Esophagus muscularis mucosa (tissue), 4 donors: ENCODE measurements around the gene DAPK2. TPM values are rescaled to one million over a fixed set of nuclear protein-coding genes. Genes with fewer than 3 reads are reported as not detected.
"Not testable (repeated sequence)": the region's sequence is repeated elsewhere in the genome, so short reads cannot be mapped to it uniquely, and the experiment has no call there.

ENCODE experiments used
- DNase-seq: peaks from one replicate; pipeline ENCODE4 v3.0.0-alpha.2; 2017; ENCODE audit errors: extremely low spot score
- H3K27ac ChIP-seq, 4 donors: fragments of 200-600 bp; sonication (generic); replicated peaks in 1 of 4; 1 replicate in 3 of 4; 2 replicates in 1 of 4; pipeline ENCODE4 v1.5.1; 2016 to 2019; ENCODE audit warnings: mild to moderate bottlenecking in 1 of 4
- H3K27me3 ChIP-seq, 4 donors: fragments of 200-600 bp; sonication (generic); one replicate each; pipeline versions ENCODE4 v1.5.1 to v1.6.0; 2016 to 2019
- H3K36me3 ChIP-seq, 4 donors: fragments of 200-600 bp; sonication (generic); one replicate each; pipeline ENCODE4 v1.5.1; 2016 to 2019
- H3K4me1 ChIP-seq, 4 donors: fragments of 200-600 bp; sonication (generic); one replicate each; pipeline ENCODE4 v1.5.1; 2016 to 2019
- H3K4me3 ChIP-seq, 4 donors: fragments of 200-600 bp; sonication (generic); 1 replicate in 2 of 4; 2 replicates in 2 of 4; pipeline ENCODE4 v1.5.1; 2016 to 2019; ENCODE audit warnings: mild to moderate bottlenecking in 4 of 4, moderate library complexity in 1 of 4
- H3K9me3 ChIP-seq, 4 donors: fragments of 200-600 bp; sonication (generic); 1 replicate in 3 of 4; 2 replicates in 1 of 4; pipeline ENCODE4 v1.5.1; 2016 to 2019
- CTCF ChIP-seq, 3 experiments: fragments of 200-600 bp in 2 of 3; fragments of 450-650 bp in 1 of 3; sonication (generic) in 2 of 3; IDR thresholded peaks; one replicate each; pipeline ENCODE4 v1.5.1; 2017 to 2019; ENCODE audit warnings: antibody characterized with exemption in 3 of 3, mild to moderate bottlenecking in 2 of 3, moderate library complexity in 1 of 3
- EP300 ChIP-seq: sonication (generic); formaldehyde crosslinking; IDR thresholded peaks from one replicate; pipeline ENCODE4 v1.6.1; 2017; ENCODE audit warnings: antibody characterized with exemption
- POLR2A ChIP-seq: fragments of 450-650 bp; IDR thresholded peaks from one replicate; pipeline ENCODE4 v1.6.1; 2017; ENCODE audit warnings: antibody characterized with exemption, moderate library complexity, mild to moderate bottlenecking, low read depth
- POLR2AphosphoS5 ChIP-seq, 2 donors: sonication (generic); formaldehyde crosslinking; IDR thresholded peaks; one replicate each; pipeline ENCODE4 v1.6.1; 2017; ENCODE audit warnings: antibody characterized with exemption in 2 of 2
- WGBS: methylation state at CpG from one replicate; pipeline ENCODE4 v1.1.5; 2018; 5-methylcytosine and 5-hydroxymethylcytosine counted together
- intact Hi-C: fragments of 100-400 bp; cut with DNase I; formaldehyde crosslinking; loops from one replicate; pipeline ENCODE4 v1.15.1; 2023
- total RNA-seq, 4 donors: library from RNA; depleted of rRNA; stranded (reverse); fragments of >200 nt; gene quantifications; one replicate each; pipeline versions ENCODE4 v1.1.0 to v1.2.1, GENCODE V29; 2016

The DAPK2 gene
- total RNA-seq, 4 donors from 2014 or later: 1.5 to 11.2 (median 7.3) TPM

GRCh38 chr15:63904042-63904441 is 142.2 kb downstream of the DAPK2 start:
- no peak for DNase-seq
- no peaks in the 10 kb centered on the region for H3K9me3 ChIP-seq
- H3K4me1 ChIP-seq: peaks cover 3 to 7% (median 4%) of the 10 kb centered on the region in 4 donors
- no peak for TF ChIP-seq POLR2AphosphoS5 (IDR thresholded peaks at IDR 0.05)
- TF ChIP-seq CTCF (IDR thresholded peaks at IDR 0.05): no peak
- TF ChIP-seq POLR2A: no peak
- no peak for TF ChIP-seq EP300
- peaks cover 0 to 8% (median 0%) of the 10 kb centered on the region in 4 donors for H3K36me3 ChIP-seq
- no peak overlapping the region for H3K4me3 ChIP-seq
- intact Hi-C loops: no loop called here
- 84% methylated on average over 4 of the region's 4 CpGs for WGBS
- no peaks in the 10 kb centered on the region for H3K27me3 ChIP-seq
- no peak overlapping the region for H3K27ac ChIP-seq

DNA sequence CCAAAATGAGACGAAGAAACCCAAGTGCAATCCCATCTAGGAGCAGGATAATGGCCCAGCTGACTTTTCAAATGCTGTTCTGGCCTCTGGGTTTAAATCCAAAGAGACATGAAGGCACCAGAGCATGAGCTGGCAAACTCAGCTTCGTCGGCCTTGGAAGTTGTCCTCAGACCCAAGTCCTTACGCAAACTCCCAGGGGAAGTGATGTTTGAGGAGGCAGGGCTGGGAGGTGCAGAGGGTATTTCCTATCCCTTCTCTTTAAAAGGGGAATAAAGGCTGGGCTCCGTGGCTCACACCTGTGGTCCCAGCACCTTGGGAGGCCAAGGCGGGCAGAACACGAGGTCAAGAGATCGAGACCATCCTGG is 143.6 kb downstream of the DAPK2 start:
- H3K4me1 ChIP-seq: no peaks in the 10 kb centered on the region
- H3K4me3 ChIP-seq: no peak overlapping the region
- 85% methylated on average over 8 of the region's 8 CpGs for WGBS

GRCh38 chr15:63901912-63902670 is 144.2 kb downstream of the DAPK2 start:
- Histone ChIP-seq H3K27me3 (no peaks in the 10 kb centered on the region), H3K4me3 (no peak overlapping the region), H3K27ac (no peak overlapping the region), H3K36me3 (no peaks in the 10 kb centered on the region), H3K4me1 (peaks cover 0 to 4% (median 2%) of the 10 kb centered on the region in 4 donors), H3K9me3 (peaks cover 0 to 6% (median 0%) of the 10 kb centered on the region in 4 donors)
- no peak for DNase-seq
- WGBS: 71% methylated on average over 3 of the region's 3 CpGs
- TF ChIP-seq EP300 (no peak), CTCF (IDR thresholded peaks at IDR 0.05) (no peak), POLR2A (no peak), POLR2AphosphoS5 (IDR thresholded peaks at IDR 0.05) (no peak)
- intact Hi-C loops: no loop called here

More for the DNA sequence above, 143.6 kb downstream of the DAPK2 start:
- intact Hi-C loops: no loop called here
- no peak for DNase-seq
- Histone ChIP-seq H3K36me3 (no peaks in the 10 kb centered on the region), H3K9me3 (peaks cover 0 to 6% (median 0%) of the 10 kb centered on the region in 4 donors), H3K27ac (no peak overlapping the region), H3K27me3 (no peaks in the 10 kb centered on the region)
- TF ChIP-seq CTCF (IDR thresholded peaks at IDR 0.05) (no peak), POLR2AphosphoS5 (IDR thresholded peaks at IDR 0.05) (no peak), POLR2A (no peak), EP300 (no peak)

- Histone ChIP-seq H3K4me1 (peaks cover 5 to 19% (median 15%) of the 10 kb centered on the region in 4 donors), H3K4me3 (no peak overlapping the region), H3K27me3 (no peaks in the 10 kb centered on the region), H3K9me3 (peaks cover 0 to 6% (median 0%) of the 10 kb centered on the region in 4 donors), H3K36me3 (no peaks in the 10 kb centered on the region), H3K27ac (no peak overlapping the region)
- DNase-seq: no peak
- intact Hi-C loops: no loop called here
- WGBS: 92% methylated on average over 1 of the region's 1 CpG
- TF ChIP-seq CTCF (IDR thresholded peaks at IDR 0.05): no peak
- no peak for TF ChIP-seq POLR2AphosphoS5 (IDR thresholded peaks at IDR 0.05)
- TF ChIP-seq POLR2A: no peak
- TF ChIP-seq EP300: no peak
Measured at GRCh38 chr15:63900306-63900705, 146.0 kb downstream of the DAPK2 start.

- intact Hi-C loops, H3K27ac ChIP-seq, DNase-seq, H3K36me3 ChIP-seq, H3K9me3 ChIP-seq, H3K4me3 ChIP-seq, H3K27me3 ChIP-seq: not testable (repeated sequence)
- 87% methylated on average over 7 of the region's 7 CpGs for WGBS
- H3K4me1 ChIP-seq: peaks cover 5 to 19% (median 15%) of the 10 kb centered on the region in 4 donors
Measured at GRCh38 chr15:63899606-63900005, 146.7 kb downstream of the DAPK2 start.
